Spleen (tissue), 7 donors: ENCODE data around the gene CCDC88C.

Experiments used
- POLR2A ChIP-seq, 3 donors: fragments of 450-650 bp; IDR thresholded peaks; one replicate each; pipeline ENCODE4 v1.5.1; 2017; ENCODE audit warnings: antibody characterized with exemption in 3 of 3, mild to moderate bottlenecking in 1 of 3
- TF ChIP-seq, protein P1 (sequence below), 11 experiments: fragments of 200-600 bp in 7 of 11; fragments of 450-650 bp in 4 of 11; sonication (generic) in 4 of 11; IDR thresholded peaks in 8 of 11; conservative IDR thresholded peaks in 3 of 11; 1 replicate in 7 of 11; 2 replicates in 4 of 11; pipeline versions ENCODE4 v1.4.0 to v1.8.0; 2016 to 2021; ENCODE audit warnings: antibody characterized with exemption in 11 of 11, inconsistent platforms in 4 of 11, mild to moderate bottlenecking in 1 of 11
- donor health status: DM: no; HTN: no; CAD: no; lungs with moderate emphysema.
- donor health status: DM: no; HTN: no; CAD: no.
- donor health status: DM: no; HTN: no; CAD: no.

DNA sequence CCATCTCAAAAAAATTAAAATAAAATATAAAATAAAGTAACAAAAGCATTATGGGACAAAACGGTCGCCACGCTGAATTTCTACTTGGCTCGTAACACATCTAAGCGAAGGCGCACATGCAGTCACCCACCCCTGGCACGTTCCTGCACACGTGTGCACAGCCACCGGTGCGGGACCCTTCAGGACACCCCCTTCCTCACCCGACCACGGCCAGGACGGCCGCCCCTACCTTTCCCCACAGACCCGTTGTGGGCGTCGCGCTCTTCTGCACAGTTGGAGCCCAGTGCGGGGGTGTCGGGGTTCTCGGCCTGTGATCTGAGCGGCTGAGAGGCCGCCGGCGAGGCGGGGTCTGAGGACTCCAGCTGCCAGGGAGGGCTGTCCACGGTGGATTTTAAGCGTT lies 128.7 kb downstream of the CCDC88C start:
- TF ChIP-seq, protein P1, sequence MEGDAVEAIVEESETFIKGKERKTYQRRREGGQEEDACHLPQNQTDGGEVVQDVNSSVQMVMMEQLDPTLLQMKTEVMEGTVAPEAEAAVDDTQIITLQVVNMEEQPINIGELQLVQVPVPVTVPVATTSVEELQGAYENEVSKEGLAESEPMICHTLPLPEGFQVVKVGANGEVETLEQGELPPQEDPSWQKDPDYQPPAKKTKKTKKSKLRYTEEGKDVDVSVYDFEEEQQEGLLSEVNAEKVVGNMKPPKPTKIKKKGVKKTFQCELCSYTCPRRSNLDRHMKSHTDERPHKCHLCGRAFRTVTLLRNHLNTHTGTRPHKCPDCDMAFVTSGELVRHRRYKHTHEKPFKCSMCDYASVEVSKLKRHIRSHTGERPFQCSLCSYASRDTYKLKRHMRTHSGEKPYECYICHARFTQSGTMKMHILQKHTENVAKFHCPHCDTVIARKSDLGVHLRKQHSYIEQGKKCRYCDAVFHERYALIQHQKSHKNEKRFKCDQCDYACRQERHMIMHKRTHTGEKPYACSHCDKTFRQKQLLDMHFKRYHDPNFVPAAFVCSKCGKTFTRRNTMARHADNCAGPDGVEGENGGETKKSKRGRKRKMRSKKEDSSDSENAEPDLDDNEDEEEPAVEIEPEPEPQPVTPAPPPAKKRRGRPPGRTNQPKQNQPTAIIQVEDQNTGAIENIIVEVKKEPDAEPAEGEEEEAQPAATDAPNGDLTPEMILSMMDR (IDR thresholded peaks at IDR 0.05 in 8 of 11, conservative IDR thresholded peaks at IDR 0.05 in 3 of 11), result no peak
- no peak for TF ChIP-seq POLR2A (IDR thresholded peaks at IDR 0.05)
